Measurements from ENCODE around the gene C1S.
"Not testable (repeated sequence)": the region's sequence is repeated elsewhere in the genome, so short reads cannot be mapped to it uniquely, and the experiment has no call there.

The C1S gene

DNA sequence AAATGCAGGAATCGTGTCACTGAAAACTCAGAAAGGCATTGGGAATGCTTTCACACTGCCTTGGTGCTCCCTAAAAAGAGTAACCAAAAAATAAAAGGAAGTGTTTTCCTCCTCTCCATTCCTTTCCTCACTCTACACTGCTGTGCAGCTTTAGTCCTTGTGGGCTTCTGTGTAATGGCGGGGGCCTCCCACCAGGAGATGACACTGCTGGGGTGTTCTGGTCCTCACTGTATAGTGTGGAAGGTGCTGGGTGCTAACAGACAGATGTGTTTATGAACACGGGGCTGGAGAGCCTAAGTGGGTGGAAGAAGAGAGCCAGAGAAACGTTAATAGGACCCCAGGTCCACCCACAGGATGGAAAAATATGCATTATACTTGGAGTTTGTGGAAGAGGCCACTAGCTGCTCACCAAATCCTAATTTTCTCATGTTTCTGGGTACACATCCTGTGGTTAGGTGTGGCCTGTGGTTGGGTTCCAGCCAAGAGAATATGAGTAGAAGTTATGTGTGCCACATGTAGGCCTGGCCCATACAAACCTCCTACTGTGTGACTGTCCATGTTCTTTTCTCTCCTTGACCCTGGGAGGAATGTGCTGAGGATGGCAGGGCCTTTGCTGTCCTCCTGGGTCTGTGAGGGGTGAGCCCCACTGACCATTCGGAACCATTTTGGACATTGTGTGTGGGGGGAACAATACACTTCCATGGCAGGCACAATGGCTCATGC is 14.0 kb upstream of the C1S start:
- no peak for DNase-seq (ENCODE audit: low spot score)

DNA sequence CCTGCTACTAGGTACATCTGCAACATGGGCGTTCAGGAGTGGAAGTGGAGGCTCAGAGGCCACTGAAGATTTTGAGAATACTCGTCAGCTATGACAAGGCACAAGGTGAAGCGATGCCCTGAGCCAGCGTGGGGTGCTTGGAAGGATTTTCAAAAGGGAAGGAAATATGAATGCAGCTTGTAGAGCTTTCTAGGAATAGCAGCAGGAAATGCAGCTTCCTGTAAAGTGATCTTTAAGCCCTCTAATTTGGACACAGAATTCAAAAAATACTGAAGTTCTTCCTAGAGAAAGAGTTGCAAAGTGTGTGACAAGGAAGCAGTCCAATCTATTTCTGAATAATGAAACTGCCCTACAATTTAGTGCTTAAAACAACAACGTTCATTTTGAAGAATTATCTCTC is 13.2 kb upstream of the C1S start:
- no peak for DNase-seq (ENCODE audit: low spot score)

- DNase-seq (ENCODE audit: low spot score), result not testable (repeated sequence)
Measured at GRCh38 chr12:7049445-7049951, 11.0 kb upstream of the C1S start.

DNA sequence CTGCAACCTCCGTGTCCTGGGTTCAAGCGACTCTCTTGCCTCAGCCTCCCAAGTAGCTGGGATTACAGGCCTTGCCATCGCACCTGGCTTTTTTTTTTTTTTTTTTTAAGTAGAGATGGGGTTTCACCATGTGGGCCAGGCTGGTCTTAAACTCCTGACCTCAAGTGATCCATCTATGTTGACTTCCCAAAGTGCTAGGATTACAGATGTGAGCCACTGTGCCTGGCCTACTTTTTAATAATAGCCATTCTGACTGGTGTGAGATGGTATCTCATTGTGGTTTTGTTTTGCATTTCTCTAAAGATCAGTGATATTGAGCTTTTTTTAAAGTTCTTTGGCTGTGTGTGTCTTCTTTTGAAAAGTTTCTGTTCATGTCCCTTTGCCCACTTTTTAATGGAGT is 10.5 kb upstream of the C1S start:
- DNase-seq (ENCODE audit: low spot score), result not testable (repeated sequence)

- DNase-seq (ENCODE audit: low spot score), result no peak
Measured at GRCh38 chr12:7054925-7055324, 5.6 kb upstream of the C1S start.

- not testable (repeated sequence) for DNase-seq (ENCODE audit: low spot score)
Measured at GRCh38 chr12:7055736-7056135, 4.8 kb upstream of the C1S start.

- no peak for DNase-seq (ENCODE audit: low spot score)
Measured at GRCh38 chr12:7058163-7058845, 2.2 kb upstream of the C1S start.

GRCh38 chr12:7058850-7059395 is 1.6 kb upstream of the C1S start:
- DNase-seq (ENCODE audit: low spot score), result no peak

GRCh38 chr12:7059780-7060179 is 738 bp upstream of the C1S start:
- no peak for DNase-seq (ENCODE audit: low spot score)

GRCh38 chr12:7061138-7061537 is 620 bp downstream of the C1S start:
- no peak for DNase-seq (ENCODE audit: low spot score)

- DNase-seq (ENCODE audit: low spot score), result no peak
Measured at GRCh38 chr12:7061596-7061995, 1.1 kb downstream of the C1S start.

- no peak for DNase-seq (ENCODE audit: low spot score)
Measured at GRCh38 chr12:7064516-7064915, 4.0 kb downstream of the C1S start.

DNA sequence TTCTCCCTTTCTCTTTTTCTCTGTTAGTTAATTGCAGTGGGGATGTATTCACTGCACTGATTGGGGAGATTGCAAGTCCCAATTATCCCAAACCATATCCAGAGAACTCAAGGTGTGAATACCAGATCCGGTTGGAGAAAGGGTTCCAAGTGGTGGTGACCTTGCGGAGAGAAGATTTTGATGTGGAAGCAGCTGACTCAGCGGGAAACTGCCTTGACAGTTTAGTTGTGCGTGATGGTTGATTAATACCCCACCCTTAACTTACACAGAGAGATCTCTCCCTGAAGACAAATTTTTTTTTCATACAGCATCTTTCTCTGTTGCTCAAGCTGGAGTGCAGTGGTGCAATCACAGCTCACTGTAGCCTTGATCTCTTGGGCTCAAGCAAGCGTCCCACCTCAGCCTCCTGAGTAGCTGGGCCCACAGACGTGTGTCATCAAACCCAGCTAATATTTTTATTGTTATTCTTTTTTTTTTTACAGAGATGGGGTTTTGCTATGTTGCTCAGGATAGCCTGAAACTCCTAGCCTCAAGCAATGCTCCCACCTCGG is 4.6 kb downstream of the C1S start:
- no peak for DNase-seq (ENCODE audit: low spot score)

DNA sequence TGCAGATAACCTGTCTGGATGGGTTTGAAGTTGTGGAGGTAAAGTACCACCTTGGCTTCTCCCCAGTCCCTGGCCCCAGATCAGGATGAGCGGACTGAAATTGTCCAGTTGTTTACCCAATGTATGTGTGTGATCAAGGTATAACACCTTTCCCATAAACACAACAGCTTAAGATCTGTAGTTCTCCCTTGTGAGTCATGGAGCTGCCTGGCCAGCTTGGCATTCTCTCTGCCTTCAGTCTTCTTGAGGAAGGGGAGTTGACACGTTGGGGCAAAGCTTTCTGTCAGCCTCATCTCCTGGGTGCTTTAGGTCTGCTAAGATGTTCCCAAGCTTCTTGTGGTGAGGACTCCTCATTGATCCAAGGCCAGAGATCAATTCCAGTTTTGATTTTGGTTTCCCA is 6.1 kb downstream of the C1S start:
- DNase-seq (ENCODE audit: low spot score), result no peak

DNA sequence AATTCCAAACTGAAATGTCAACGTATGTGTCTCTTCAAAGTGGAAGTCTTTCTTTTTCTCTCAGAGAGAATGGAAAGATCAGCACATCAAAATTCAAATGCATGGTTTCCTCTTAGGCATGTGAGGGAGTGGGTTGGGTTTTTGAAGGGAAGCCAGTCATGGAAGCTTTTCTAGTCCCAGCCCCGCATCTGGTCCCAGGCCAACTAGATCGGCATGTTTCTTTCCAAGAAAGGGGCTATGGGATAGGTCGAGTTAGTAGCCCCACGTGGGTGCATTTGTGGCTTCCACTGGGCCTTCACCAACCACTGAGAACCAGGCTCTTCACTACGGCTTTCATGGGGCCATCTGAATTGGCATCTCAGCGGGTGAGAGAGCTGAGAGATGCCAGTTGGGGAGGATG is 6.6 kb downstream of the C1S start:
- no peak for DNase-seq (ENCODE audit: low spot score)

- no peak for DNase-seq (ENCODE audit: low spot score)
Measured at GRCh38 chr12:7068240-7068993, 7.9 kb downstream of the C1S start.

- no peak for DNase-seq (ENCODE audit: low spot score)
Measured at GRCh38 chr12:7068994-7069346, 8.5 kb downstream of the C1S start.

- no peak for DNase-seq (ENCODE audit: low spot score)
Measured at GRCh38 chr12:7069386-7069785, 8.9 kb downstream of the C1S start.

DNA sequence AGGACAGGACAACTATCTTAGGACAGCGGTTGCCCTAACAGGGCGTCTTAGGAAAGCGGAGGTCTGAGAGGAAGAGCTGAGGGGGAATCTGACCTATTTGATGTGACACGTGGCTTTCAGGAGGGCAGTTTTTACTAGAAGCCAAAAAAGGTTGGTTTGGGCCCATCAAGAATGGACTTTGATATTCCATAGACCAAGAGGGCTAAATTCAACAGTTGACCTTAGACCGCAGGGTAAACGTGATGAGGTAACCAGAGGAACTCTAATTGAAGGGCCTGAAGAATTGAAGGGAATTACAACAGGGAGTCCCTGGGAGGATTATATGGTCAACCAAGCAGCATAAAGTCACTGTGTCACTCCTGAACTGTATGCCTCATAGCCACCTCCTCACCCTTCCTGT is 11.5 kb downstream of the C1S start:
- DNase-seq (ENCODE audit: low spot score), result no peak

DNA sequence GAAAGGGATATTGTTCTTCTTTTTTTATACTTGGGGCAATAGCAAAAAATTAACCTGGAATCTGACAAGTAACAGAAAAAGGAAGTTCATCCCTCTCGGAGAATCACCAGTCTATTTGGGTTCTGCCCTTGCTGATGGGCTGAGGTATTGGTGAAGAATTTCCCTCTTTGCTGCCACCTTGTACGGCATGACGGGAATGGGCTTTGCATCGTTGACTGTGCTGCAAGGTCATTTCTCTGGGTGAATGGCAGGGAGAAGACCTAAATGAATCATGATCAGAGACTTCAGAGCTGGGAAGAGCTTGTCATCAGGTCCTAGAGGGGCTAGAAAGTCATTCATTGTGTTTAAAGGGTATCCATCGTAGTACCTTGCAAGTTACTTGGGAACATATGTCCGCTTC is 12.0 kb downstream of the C1S start:
- DNase-seq (ENCODE audit: low spot score), result no peak

- DNase-seq (ENCODE audit: low spot score), result no peak
Measured at GRCh38 chr12:7073946-7074345, 13.4 kb downstream of the C1S start.

GRCh38 chr12:7075518-7075917 is 15.0 kb downstream of the C1S start:
- no peak for DNase-seq (ENCODE audit: low spot score)
